Endothelial cell of umbilical vein (primary cell): Measurements from ENCODE around the gene RSPO1. TPM values are rescaled to one million over a fixed set of nuclear protein-coding genes. Genes with fewer than 3 reads are reported as not detected.

Source experiments
- BruUV-seq: library from RNA; stranded (reverse); fragments of 400-500 nt; replicated peaks from 2 replicates; lab custom pipeline; 2021; lab: Mats Ljungman, UMichigan
- CTCF ChIA-PET: fragments of 300-600, 350-600 bp; sonication (Branson Sonifier 250); formaldehyde crosslinking; loops from one replicate; lab custom pipeline; 2021; ENCODE audit warnings: antibody characterized with exemption, inconsistent platforms; lab: Charles Lee
- POLR2A ChIA-PET: fragments of 300-600, 350-600 bp; sonication (Branson Sonifier 250); formaldehyde crosslinking; loops from one replicate; lab custom pipeline; 2021; ENCODE audit warnings: antibody characterized with exemption, inconsistent platforms; lab: Charles Lee
- DNase-seq: peaks from one replicate; pipeline ENCODE4 v3.0.0-alpha.2; 2011; ENCODE audit warnings: low read depth, low spot score
- FAIRE-seq: peaks from 2 replicates; lab custom pipeline; 2011; peaks lifted over from hg19 to GRCh38; lab: Jason Lieb, UNC
- H2AFZ ChIP-seq: 2 replicates; pipeline ENCODE4 v1.6.0; 2012; ENCODE audit warnings: low read depth, low read length, control low read depth, inconsistent platforms
- H3K27ac ChIP-seq: 2 replicates; pipeline ENCODE4 v1.5.1; 2011; ENCODE audit warnings: low read depth, mild to moderate bottlenecking, control low read depth, low read length, moderate library complexity; ENCODE audit not compliant: insufficient read depth
- H3K27me3 ChIP-seq, 2 experiments: 2 replicates each; pipeline versions ENCODE4 v1.6.0 to v1.6.1; 2011; ENCODE audit warnings: low read length in 2 of 2, mixed read lengths in 1 of 2; ENCODE audit not compliant: control insufficient read depth in 2 of 2, insufficient read depth in 2 of 2
- H3K36me3 ChIP-seq, 2 experiments: 2 replicates in 1 of 2; 3 replicates in 1 of 2; pipeline ENCODE4 v1.5.1; 2011; ENCODE audit warnings: low read length in 2 of 2, mild to moderate bottlenecking in 1 of 2, moderate library complexity in 1 of 2; ENCODE audit not compliant: control insufficient read depth in 2 of 2, insufficient read depth in 2 of 2; ENCODE audit errors: extremely low read depth in 1 of 2
- H3K4me1 ChIP-seq: 3 replicates; pipeline ENCODE4 v1.5.1; 2011; ENCODE audit warnings: mild to moderate bottlenecking, low read length; ENCODE audit not compliant: control insufficient read depth, insufficient read depth; ENCODE audit errors: extremely low read depth
- H3K4me2 ChIP-seq: 2 replicates; pipeline ENCODE4 v1.6.1; 2011; ENCODE audit warnings: low read length, control low read depth, mixed read lengths; ENCODE audit not compliant: insufficient read depth
- H3K4me3 ChIP-seq, 3 experiments: fragments of 200-600 bp in 1 of 3; sonication (generic), shearing (Covaris generic) in 1 of 3; replicated peaks in 1 of 3; 2 replicates each; pipeline ENCODE4 v1.5.1; 2011 to 2016; ENCODE audit warnings: control low read depth in 3 of 3, low read length in 3 of 3, mild to moderate bottlenecking in 2 of 3, inconsistent platforms in 1 of 3, low read depth in 1 of 3, moderate library complexity in 1 of 3; ENCODE audit not compliant: insufficient read depth in 1 of 3
- H3K79me2 ChIP-seq: 2 replicates; pipeline ENCODE4 v1.6.0; 2012; ENCODE audit warnings: low read length, inconsistent platforms; ENCODE audit not compliant: control insufficient read depth, insufficient read depth
- H3K9ac ChIP-seq: replicated peaks from 2 replicates; pipeline ENCODE3; 2011; ENCODE audit warnings: low read length, control low read depth; ENCODE audit not compliant: insufficient read depth; ENCODE audit errors: extremely low read depth
- H3K9me1 ChIP-seq: replicated peaks from 3 replicates; pipeline ENCODE4 v1.6.0; 2011; ENCODE audit warnings: mild to moderate bottlenecking, low read length; ENCODE audit not compliant: control insufficient read depth, insufficient read depth; ENCODE audit errors: extremely low read depth
- H3K9me3 ChIP-seq: replicated peaks from 2 replicates; pipeline ENCODE4 v1.5.1; 2012; ENCODE audit warnings: low read length, inconsistent platforms; ENCODE audit not compliant: control insufficient read depth, insufficient read depth
- H4K20me1 ChIP-seq: replicated peaks from 2 replicates; pipeline ENCODE3; 2011; ENCODE audit warnings: mild to moderate bottlenecking, low read length; ENCODE audit not compliant: control insufficient read depth, insufficient read depth; ENCODE audit errors: extremely low read depth
- EZH2 ChIP-seq: IDR thresholded peaks from 2 replicates; pipeline ENCODE4 v1.6.1; 2012; ENCODE audit warnings: borderline replicate concordance, low read depth, mild to moderate bottlenecking, moderate library complexity, low read length, inconsistent platforms; ENCODE audit not compliant: severe bottlenecking
- FOS ChIP-seq: IDR thresholded peaks from 2 replicates; pipeline ENCODE4 v1.6.1; 2011; ENCODE audit warnings: mild to moderate bottlenecking, low read length, moderate library complexity, borderline replicate concordance; ENCODE audit not compliant: insufficient read depth
- GATA2 ChIP-seq: IDR thresholded peaks from 2 replicates; pipeline ENCODE4 v1.7.0; 2011; ENCODE audit warnings: low read depth, mild to moderate bottlenecking, moderate library complexity, mixed read lengths, low read length; ENCODE audit not compliant: insufficient read length, insufficient read depth
- JUN ChIP-seq: IDR thresholded peaks from 2 replicates; pipeline ENCODE4 v1.6.1; 2011; ENCODE audit warnings: borderline replicate concordance, low read depth; ENCODE audit not compliant: insufficient read length, insufficient read depth
- MAX ChIP-seq: IDR thresholded peaks from 2 replicates; pipeline ENCODE4 v1.6.1; 2011; ENCODE audit not compliant: insufficient read depth, insufficient read length
- MYC ChIP-seq: IDR thresholded peaks from one replicate; pipeline ENCODE4 v1.6.1; 2011; ENCODE audit warnings: mild to moderate bottlenecking, low read depth, low read length
- POLR2A ChIP-seq: IDR thresholded peaks from 2 replicates; pipeline ENCODE4 v1.6.1; 2012; ENCODE audit warnings: low read depth, mild to moderate bottlenecking, control low read depth, low read length
- POLR2AphosphoS5 ChIP-seq: IDR thresholded peaks from 2 replicates; pipeline ENCODE4 v1.6.1; 2012; ENCODE audit warnings: low read depth, mild to moderate bottlenecking, control low read depth, low read length, moderate library complexity; ENCODE audit not compliant: insufficient read depth
- dilution Hi-C: fragments of 300-500 bp; cut with MboI; formaldehyde crosslinking; loops from one replicate; pipeline ENCODE4 v1.15.0; 2019; ENCODE audit warnings: low sequenced_read_pairs; ENCODE audit not compliant: extremely low pct_ligation_motif_present
- intact Hi-C: fragments of 100-400 bp; cut with micrococcal nuclease; formaldehyde crosslinking; loops from one replicate; pipeline ENCODE4 v1.10.0; 2022
- polyA plus RNA-seq, 4 experiments: library from polyadenylated mRNA; depleted of rRNA in 3 of 4; stranded (reverse) in 3 of 4; unstranded in 1 of 4; fragments of >200 nt; gene quantifications; 2 replicates each; pipeline versions ENCODE4 v1.2.1 to v1.2.3, GENCODE V29; 2011 to 2012; ENCODE audit warnings: missing spikeins in 1 of 4
- total RNA-seq: library from RNA; stranded (reverse); gene quantifications from 2 replicates; pipeline ENCODE4 v1.2.3, GENCODE V29; 2021
- TF ChIP-seq, protein P1 (sequence below), 2 donors: IDR thresholded peaks; 1 replicate in 1 of 2; 2 replicates in 1 of 2; pipeline ENCODE4 v1.5.1; 2011; ENCODE audit warnings: low read length in 2 of 2, mild to moderate bottlenecking in 2 of 2, moderate library complexity in 2 of 2, control low read depth in 1 of 2, inconsistent platforms in 1 of 2, low read depth in 1 of 2; ENCODE audit not compliant: insufficient read depth in 1 of 2; ENCODE audit errors: extremely low read depth in 1 of 2

The RSPO1 gene
- total and polyA plus RNA-seq, 2 donors (not counting 3 experiments of a cell fraction or from before 2014, with no cell fraction given) = not detected

- no peak overlapping the region for H3K9ac ChIP-seq
- no peak overlapping the region for H3K27ac ChIP-seq
- ChIA-PET POLR2A (no interaction called here), CTCF (no interaction called here)
- no peaks in the 10 kb centered on the region for H4K20me1 ChIP-seq
- intact Hi-C loops (no loop called here), dilution Hi-C loops (no loop called here)
- no peaks in the 10 kb centered on the region for H3K79me2 ChIP-seq
- no peak overlapping the region for H3K4me3 ChIP-seq
- no peak for TF ChIP-seq MYC
- TF ChIP-seq POLR2A = no peak
- no peak for TF ChIP-seq FOS
- no peak for TF ChIP-seq EZH2
- no peak for TF ChIP-seq POLR2AphosphoS5
- TF ChIP-seq, protein P1, sequence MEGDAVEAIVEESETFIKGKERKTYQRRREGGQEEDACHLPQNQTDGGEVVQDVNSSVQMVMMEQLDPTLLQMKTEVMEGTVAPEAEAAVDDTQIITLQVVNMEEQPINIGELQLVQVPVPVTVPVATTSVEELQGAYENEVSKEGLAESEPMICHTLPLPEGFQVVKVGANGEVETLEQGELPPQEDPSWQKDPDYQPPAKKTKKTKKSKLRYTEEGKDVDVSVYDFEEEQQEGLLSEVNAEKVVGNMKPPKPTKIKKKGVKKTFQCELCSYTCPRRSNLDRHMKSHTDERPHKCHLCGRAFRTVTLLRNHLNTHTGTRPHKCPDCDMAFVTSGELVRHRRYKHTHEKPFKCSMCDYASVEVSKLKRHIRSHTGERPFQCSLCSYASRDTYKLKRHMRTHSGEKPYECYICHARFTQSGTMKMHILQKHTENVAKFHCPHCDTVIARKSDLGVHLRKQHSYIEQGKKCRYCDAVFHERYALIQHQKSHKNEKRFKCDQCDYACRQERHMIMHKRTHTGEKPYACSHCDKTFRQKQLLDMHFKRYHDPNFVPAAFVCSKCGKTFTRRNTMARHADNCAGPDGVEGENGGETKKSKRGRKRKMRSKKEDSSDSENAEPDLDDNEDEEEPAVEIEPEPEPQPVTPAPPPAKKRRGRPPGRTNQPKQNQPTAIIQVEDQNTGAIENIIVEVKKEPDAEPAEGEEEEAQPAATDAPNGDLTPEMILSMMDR (IDR thresholded peaks at IDR 0.05; ENCODE audit: extremely low read depth in 1 of 2, insufficient read depth in 1 of 2, low read depth in 1 of 2, low read length in 2 of 2) = no peak
- no peak for TF ChIP-seq GATA2
- TF ChIP-seq MAX = no peak
- no peak for TF ChIP-seq JUN
- H3K9me1 ChIP-seq = no peaks in the 10 kb centered on the region
- no peak overlapping the region for H2AFZ ChIP-seq
- no TSS peak for BruUV-seq
- H3K4me2 ChIP-seq = no peak overlapping the region
- peaks cover 46 to 54% of the 10 kb centered on the region in 2 experiments for H3K27me3 ChIP-seq
- H3K4me1 ChIP-seq = no peaks in the 10 kb centered on the region
- H3K36me3 ChIP-seq = no peaks in the 10 kb centered on the region
- DNase-seq (no peak), FAIRE-seq (no peak)
- no peaks in the 10 kb centered on the region for H3K9me3 ChIP-seq
Observed at GRCh38 chr1:37636435-37636834, 1.7 kb upstream of the RSPO1 start.
